Measurements from ENCODE around the gene NCAM1.

The NCAM1 gene

DNA sequence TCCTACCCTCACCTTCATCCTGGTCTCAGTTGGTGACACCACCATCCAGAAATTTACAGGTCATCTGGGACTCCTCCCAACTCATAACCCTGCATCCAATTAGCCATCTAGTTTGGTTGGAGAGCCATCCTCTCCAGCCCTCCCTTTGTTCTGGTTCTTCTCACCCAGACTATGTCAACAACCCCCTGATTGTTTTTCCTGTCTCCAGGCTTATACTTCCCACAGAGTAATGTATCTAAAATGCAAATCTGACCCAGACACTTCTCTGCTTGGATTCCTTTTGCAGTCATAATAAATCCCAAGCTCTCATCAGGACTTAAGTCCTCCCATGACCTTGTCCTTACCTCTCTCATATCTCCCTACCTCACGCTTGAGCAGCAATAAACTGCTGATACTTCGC, 356.1 kb downstream of the NCAM1 start:
- no peak for DNase-seq

DNA sequence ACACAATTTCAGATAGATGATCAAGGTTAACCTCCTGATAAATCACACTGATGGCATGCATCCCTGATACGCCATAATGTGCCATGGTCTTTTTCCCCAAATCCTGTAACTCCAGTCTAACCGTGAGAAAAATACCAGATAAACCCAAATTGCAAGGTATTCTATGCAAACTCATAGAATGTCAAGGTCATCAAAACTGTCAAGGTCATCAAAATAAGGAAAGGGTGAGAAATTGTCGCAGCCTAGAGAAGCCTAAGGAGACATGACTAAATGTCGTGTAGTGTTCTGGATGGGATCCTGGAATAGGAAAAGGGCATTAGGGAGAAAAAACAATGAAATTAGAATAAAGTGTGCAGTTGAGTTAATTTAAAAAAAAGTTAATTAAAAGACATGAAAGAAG, 357.9 kb downstream of the NCAM1 start:
- no peak for DNase-seq

DNA sequence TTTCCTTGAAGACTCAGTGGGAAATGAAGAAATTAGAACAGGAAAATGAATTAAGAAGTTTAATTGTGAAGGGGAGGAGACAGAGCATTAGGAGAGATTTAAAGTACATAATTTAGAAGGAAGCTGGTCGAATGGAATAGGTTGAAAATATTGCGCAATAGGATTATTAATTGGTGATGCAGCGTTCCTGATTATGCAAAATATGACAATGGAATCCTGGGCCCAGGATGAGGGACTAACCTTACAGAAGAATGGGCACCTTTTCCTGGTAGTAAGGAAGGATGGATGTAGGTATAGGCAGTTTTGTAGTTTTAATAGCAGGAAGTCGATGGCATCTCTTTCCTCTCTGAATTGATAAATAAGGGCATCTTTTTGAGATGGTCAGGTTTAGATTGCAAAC, 360.9 kb downstream of the NCAM1 start:
- DNase-seq, result no peak

DNA sequence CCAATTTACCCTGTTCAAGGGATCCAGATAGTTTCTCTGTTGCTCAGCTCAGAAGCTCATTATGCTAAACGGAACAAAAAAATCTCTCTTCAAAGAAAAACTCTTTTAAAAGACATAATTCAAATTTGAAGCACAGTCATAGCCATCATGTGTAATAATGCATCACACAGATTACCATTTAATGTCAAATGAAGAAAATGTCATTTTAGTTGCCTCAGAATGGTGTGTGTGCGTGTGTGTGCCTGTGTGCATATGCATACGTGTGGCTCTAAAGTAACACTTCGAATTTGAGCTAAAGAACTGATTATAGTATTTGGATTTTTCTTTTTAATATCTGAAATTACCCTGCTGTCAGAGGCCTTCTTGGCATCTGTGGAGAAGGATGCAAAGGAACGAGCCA, 363.0 kb downstream of the NCAM1 start:
- DNase-seq, result no peak

All from 8988T (cell line).